ENCODE data around the gene RNF38. TPM values are rescaled to one million over a fixed set of nuclear protein-coding genes. Genes with fewer than 3 reads are reported as not detected.
A peak's percentile ranks its signal among the peaks of the same experiment; 100 is the strongest.

Gene RNF38
- total RNA-seq, 1 experiment from 2014 or later: 18.1 TPM

GRCh38 chr9:36396985-36397384 is 3.1 kb downstream of the RNF38 start:
- no peaks in the 10 kb centered on the region for H3K36me3 ChIP-seq (ENCODE audit: control insufficient read depth in 1 of 2, insufficient read depth in 2 of 2, low read length in 2 of 2)
- ChIA-PET CTCF (interaction anchor here (2.3 kb wide), 1 partner anchor 10 kb away, joined by 7 read pairs; no protein-coding TSS in a partner anchor), RAD21 (ENCODE audit: low non-redundant PET in 1 of 2, low total read pairs in 2 of 2, uncharacterized antibody in 2 of 2, unreplicated experiment in 2 of 2) (interaction anchor here in 1 of 2 experiments (0.7 kb wide), 1 partner anchor 9 kb away, joined by 4 read pairs; no protein-coding TSS in a partner anchor), POLR2A (interaction anchor here (0.7 kb wide), 1 partner anchor 22 kb away, joined by 8 read pairs; no protein-coding TSS in a partner anchor)
- peak overlapping the region; percentile 11; the same call in 1 of the 2 replicates for H3K4me2 ChIP-seq (ENCODE audit: low read length)
- H3K27ac ChIP-seq (ENCODE audit: low read depth, low read length): no peak overlapping the region
- no peak for ATAC-seq
- no peak overlapping the region for H2AFZ ChIP-seq (ENCODE audit: low read depth, low read length, poor library complexity, severe bottlenecking)
- no peaks in the 10 kb centered on the region for H4K20me1 ChIP-seq (ENCODE audit: insufficient read depth)
- H3K9ac ChIP-seq (ENCODE audit: low read length): no peak overlapping the region
- peaks cover 7 to 23% of the 10 kb centered on the region in 2 experiments; a peak in 3 of 4 replicates for H3K4me1 ChIP-seq (ENCODE audit: control insufficient read depth in 1 of 2, insufficient read depth in 2 of 2, low read length in 2 of 2)
- H3K79me2 ChIP-seq (ENCODE audit: insufficient read depth, low read length): peaks cover 71% of the 10 kb centered on the region
- H3K9me2 ChIP-seq (ENCODE audit: insufficient read depth): no peaks in the 10 kb centered on the region
- H3K27me3 ChIP-seq (ENCODE audit: insufficient read depth, low read length): no peaks in the 10 kb centered on the region
- peak; percentile 48; the same call in 1 of the 2 replicates for TF ChIP-seq FOSL1 (IDR thresholded peaks at IDR 0.05; ENCODE audit: low read depth)
- peak; percentile 40 for TF ChIP-seq JUND (IDR thresholded peaks at IDR 0.05)
- TF ChIP-seq CEBPB (IDR thresholded peaks at IDR 0.05; ENCODE audit: low read depth): peak; percentile 87
- peak; percentile 42; the same call in 1 of the 2 replicates for TF ChIP-seq SP1 (IDR thresholded peaks at IDR 0.05; ENCODE audit: low read depth)
- no peak for TF ChIP-seq ATF3 (IDR thresholded peaks at IDR 0.05)
- H3K9me3 ChIP-seq (ENCODE audit: control insufficient read depth in 1 of 2, insufficient read depth in 1 of 2, low read depth in 1 of 2, low read length in 2 of 2): no peaks in the 10 kb centered on the region
- BruUV-seq (replicated peaks): no TSS peak
- DNase-seq (ENCODE audit: low read depth, low spot score): no peak
- no peak overlapping the region for H3K4me3 ChIP-seq (replicated peaks in 1 of 2; ENCODE audit: low read depth in 1 of 2, low read length in 2 of 2)
- intact Hi-C loops (cut with micrococcal nuclease): no loop called here

GRCh38 chr9:36392489-36392888 is 7.6 kb downstream of the RNF38 start:
- no peaks in the 10 kb centered on the region for H3K27me3 ChIP-seq (ENCODE audit: insufficient read depth, low read length)
- no peak overlapping the region for H3K9ac ChIP-seq (ENCODE audit: low read length)
- no peaks in the 10 kb centered on the region; the same call in 1 of the 2 replicates for H4K20me1 ChIP-seq (ENCODE audit: insufficient read depth)
- H3K4me3 ChIP-seq (replicated peaks in 1 of 2; ENCODE audit: low read depth in 1 of 2, low read length in 2 of 2): no peak overlapping the region
- no peak for ATAC-seq
- BruUV-seq (replicated peaks): no TSS peak
- peaks cover 0 to 2% of the 10 kb centered on the region in 2 experiments; a peak in 2 of 4 replicates for H3K36me3 ChIP-seq (ENCODE audit: control insufficient read depth in 1 of 2, insufficient read depth in 2 of 2, low read length in 2 of 2)
- peaks cover 61% of the 10 kb centered on the region for H3K79me2 ChIP-seq (ENCODE audit: insufficient read depth, low read length)
- no peak overlapping the region for H3K27ac ChIP-seq (ENCODE audit: low read depth, low read length)
- intact Hi-C loops (cut with micrococcal nuclease): no loop called here
- TF ChIP-seq EZH2 (IDR thresholded peaks at IDR 0.05) (no peak), SP1 (IDR thresholded peaks at IDR 0.05; ENCODE audit: low read depth) (no peak), POLR2AphosphoS5 (IDR thresholded peaks at IDR 0.05; ENCODE audit: low read depth, low read length) (no peak)
- H3K4me2 ChIP-seq (ENCODE audit: low read length): no peak overlapping the region
- ChIA-PET RAD21 (ENCODE audit: low non-redundant PET in 1 of 2, low total read pairs in 2 of 2, uncharacterized antibody in 2 of 2, unreplicated experiment in 2 of 2) (no interaction called here), CTCF (interaction anchor here (0.8 kb wide), 1 partner anchor 8 kb away, joined by 3 read pairs; no protein-coding TSS in a partner anchor), POLR2A (no interaction called here)
- H3K4me1 ChIP-seq (ENCODE audit: control insufficient read depth in 1 of 2, insufficient read depth in 2 of 2, low read length in 2 of 2): peaks cover 0 to 6% of the 10 kb centered on the region in 2 experiments; a peak in 2 of 4 replicates
- H2AFZ ChIP-seq (ENCODE audit: low read depth, low read length, poor library complexity, severe bottlenecking): no peak overlapping the region
- no peaks in the 10 kb centered on the region for H3K9me3 ChIP-seq (ENCODE audit: control insufficient read depth in 1 of 2, insufficient read depth in 1 of 2, low read depth in 1 of 2, low read length in 2 of 2)
- no peaks in the 10 kb centered on the region for H3K9me2 ChIP-seq (ENCODE audit: insufficient read depth)
- DNase-seq (ENCODE audit: low read depth, low spot score): no peak
